Breast epithelium (tissue), 4 donors: ENCODE measurements around the gene EIF3L. TPM values are rescaled to one million over a fixed set of nuclear protein-coding genes. Genes with fewer than 3 reads are reported as not detected.
A peak's percentile ranks its signal among the peaks of the same experiment; 100 is the strongest.

Source experiments
- DNase-seq, 2 donors: peaks; one replicate each; pipeline ENCODE4 v3.0.0-alpha.2; 2019; ENCODE audit warnings: low spot score in 2 of 2
- H3K27ac ChIP-seq, 2 donors: fragments of 200-600 bp; sonication (generic) in 1 of 2; one replicate each; pipeline ENCODE4 v1.5.1; 2016 to 2019; ENCODE audit warnings: mild to moderate bottlenecking in 1 of 2
- H3K27me3 ChIP-seq, 2 donors: fragments of 200-600 bp; sonication (generic) in 1 of 2; one replicate each; pipeline versions ENCODE4 v1.5.1 to v1.6.0; 2017 to 2019; ENCODE audit warnings: control low read depth in 1 of 2, mild to moderate bottlenecking in 1 of 2
- H3K36me3 ChIP-seq: fragments of 200-600 bp; one replicate; pipeline ENCODE4 v1.5.1; 2019
- H3K4me1 ChIP-seq, 2 donors: fragments of 200-600 bp; sonication (generic); one replicate each; pipeline ENCODE4 v1.5.1; 2016 to 2019; ENCODE audit warnings: control low read depth in 1 of 2
- H3K4me3 ChIP-seq, 3 donors: fragments of 200-600 bp; sonication (generic); 1 replicate in 2 of 3; 2 replicates in 1 of 3; pipeline ENCODE4 v1.5.1; 2016 to 2019; ENCODE audit warnings: mild to moderate bottlenecking in 3 of 3, moderate library complexity in 2 of 3
- H3K9me3 ChIP-seq, 2 donors: fragments of 200-600 bp; sonication (generic) in 1 of 2; one replicate each; pipeline ENCODE4 v1.5.1; 2016 to 2019; ENCODE audit warnings: control low read depth in 1 of 2
- POLR2A ChIP-seq: fragments of 450-650 bp; IDR thresholded peaks from one replicate; pipeline ENCODE4 v1.6.1; 2016; ENCODE audit warnings: antibody characterized with exemption, mild to moderate bottlenecking, moderate library complexity
- POLR2AphosphoS5 ChIP-seq, 3 donors: sonication (generic); formaldehyde crosslinking; IDR thresholded peaks; one replicate each; pipeline ENCODE4 v1.6.1; 2017; ENCODE audit warnings: antibody characterized with exemption in 3 of 3
- intact Hi-C: fragments of 100-400 bp; cut with DNase I; formaldehyde crosslinking; loops from one replicate; pipeline ENCODE4 v1.15.1; 2023; ENCODE audit warnings: low total_unique reads
- total RNA-seq, 3 donors: library from RNA; depleted of rRNA; stranded (reverse); fragments of >200 nt; gene quantifications; one replicate each; pipeline ENCODE4 v1.1.0, GENCODE V29; 2016
- TF ChIP-seq, protein P1 (sequence below), 3 donors: fragments of 450-650 bp; IDR thresholded peaks; one replicate each; pipeline ENCODE4 v1.5.1; 2016 to 2017; ENCODE audit warnings: antibody characterized with exemption in 3 of 3, mild to moderate bottlenecking in 3 of 3, moderate library complexity in 3 of 3

EIF3L gene
- total RNA-seq, 3 donors from 2014 or later = 471 to 569 (median 490) TPM

GRCh38 chr22:37811867-37812266 lies 37.4 kb upstream of the EIF3L start:
- intact Hi-C loops = no loop called here
- TF ChIP-seq POLR2AphosphoS5 (IDR thresholded peaks at IDR 0.05) (no peak), POLR2A (no peak)

DNA sequence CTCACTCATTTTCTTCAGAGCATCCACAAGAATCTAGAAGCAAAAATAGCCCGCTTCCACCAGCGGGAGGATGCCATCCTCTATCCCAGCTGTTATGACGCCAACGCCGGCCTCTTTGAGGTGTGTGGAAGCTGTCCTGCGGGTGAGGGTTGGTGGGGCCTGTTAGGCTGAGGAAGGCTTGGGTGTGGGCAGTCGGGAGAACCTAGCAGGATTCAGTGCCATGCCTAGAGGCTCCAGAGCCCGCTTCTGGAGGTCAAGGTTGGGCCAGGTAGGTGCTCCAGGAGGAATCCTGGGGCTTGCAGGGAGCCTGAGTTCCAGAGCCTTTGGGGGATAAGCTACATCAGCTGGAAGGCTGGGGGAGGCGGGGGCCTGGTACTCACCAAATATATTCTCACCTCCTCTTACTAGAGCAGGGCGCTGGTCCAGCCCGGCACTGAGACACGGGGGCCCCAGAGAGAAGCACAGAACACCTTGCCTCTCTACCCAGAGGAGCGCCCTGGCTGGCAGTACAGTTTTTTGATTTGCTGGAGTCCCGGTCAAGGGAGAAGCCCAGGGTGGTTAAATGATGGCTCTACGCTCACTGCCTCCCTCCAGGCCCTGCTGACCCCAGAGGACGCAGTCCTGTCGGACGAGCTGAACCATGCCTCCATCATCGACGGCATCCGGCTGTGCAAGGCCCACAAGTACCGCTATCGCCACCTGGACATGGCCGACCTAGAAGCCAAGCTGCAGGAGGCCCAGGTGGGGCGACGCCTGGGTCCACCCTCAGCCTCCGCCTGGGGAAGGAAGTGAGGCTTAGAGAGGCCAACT lies 36.1 kb upstream of the EIF3L start:
- Histone ChIP-seq H3K36me3 (no peaks in the 10 kb centered on the region), H3K4me3 (no peak overlapping the region), H3K27me3 (no peaks in the 10 kb centered on the region), H3K27ac (no peak overlapping the region), H3K4me1 (peaks cover 0 to 4% of the 10 kb centered on the region in 2 donors), H3K9me3 (no peaks in the 10 kb centered on the region)
- DNase-seq = no peak
- TF ChIP-seq POLR2A (no peak), POLR2AphosphoS5 (IDR thresholded peaks at IDR 0.05) (no peak)
- TF ChIP-seq, protein P1, sequence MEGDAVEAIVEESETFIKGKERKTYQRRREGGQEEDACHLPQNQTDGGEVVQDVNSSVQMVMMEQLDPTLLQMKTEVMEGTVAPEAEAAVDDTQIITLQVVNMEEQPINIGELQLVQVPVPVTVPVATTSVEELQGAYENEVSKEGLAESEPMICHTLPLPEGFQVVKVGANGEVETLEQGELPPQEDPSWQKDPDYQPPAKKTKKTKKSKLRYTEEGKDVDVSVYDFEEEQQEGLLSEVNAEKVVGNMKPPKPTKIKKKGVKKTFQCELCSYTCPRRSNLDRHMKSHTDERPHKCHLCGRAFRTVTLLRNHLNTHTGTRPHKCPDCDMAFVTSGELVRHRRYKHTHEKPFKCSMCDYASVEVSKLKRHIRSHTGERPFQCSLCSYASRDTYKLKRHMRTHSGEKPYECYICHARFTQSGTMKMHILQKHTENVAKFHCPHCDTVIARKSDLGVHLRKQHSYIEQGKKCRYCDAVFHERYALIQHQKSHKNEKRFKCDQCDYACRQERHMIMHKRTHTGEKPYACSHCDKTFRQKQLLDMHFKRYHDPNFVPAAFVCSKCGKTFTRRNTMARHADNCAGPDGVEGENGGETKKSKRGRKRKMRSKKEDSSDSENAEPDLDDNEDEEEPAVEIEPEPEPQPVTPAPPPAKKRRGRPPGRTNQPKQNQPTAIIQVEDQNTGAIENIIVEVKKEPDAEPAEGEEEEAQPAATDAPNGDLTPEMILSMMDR (IDR thresholded peaks at IDR 0.05) = no peak
- intact Hi-C loops = no loop called here

More at GRCh38 chr22:37811867-37812266, 37.4 kb upstream of the EIF3L start:
- Histone ChIP-seq H3K27me3 (no peaks in the 10 kb centered on the region), H3K27ac (no peak overlapping the region), H3K36me3 (no peaks in the 10 kb centered on the region), H3K9me3 (no peaks in the 10 kb centered on the region), H3K4me3 (no peak overlapping the region), H3K4me1 (peaks cover 0 to 4% of the 10 kb centered on the region in 2 donors)
- DNase-seq = no peak

DNA sequence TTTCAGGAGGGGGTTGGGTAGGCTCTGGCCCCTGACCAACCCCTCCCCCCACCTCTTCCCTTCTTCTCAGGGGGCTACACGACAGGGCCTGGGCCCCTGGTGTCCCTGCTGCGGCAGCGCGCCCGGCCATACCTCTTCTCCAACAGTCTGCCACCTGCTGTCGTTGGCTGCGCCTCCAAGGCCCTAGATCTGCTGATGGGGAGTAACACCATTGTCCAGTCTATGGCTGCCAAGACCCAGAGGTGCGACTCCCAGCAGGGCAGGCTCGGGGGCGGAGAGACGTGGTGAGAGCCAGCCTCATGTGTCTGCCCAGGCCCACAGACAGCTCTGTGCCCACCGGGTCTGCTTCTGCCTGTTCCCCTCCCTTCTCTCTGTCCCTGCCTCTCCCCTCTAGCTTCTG lies 33.6 kb upstream of the EIF3L start:
- intact Hi-C loops = loop anchor here (1.0 kb wide), 1 partner anchor 154 kb away; no protein-coding TSS in a partner anchor
- Histone ChIP-seq H3K27me3 (no peaks in the 10 kb centered on the region), H3K4me3 (no peak overlapping the region), H3K9me3 (no peaks in the 10 kb centered on the region), H3K36me3 (no peaks in the 10 kb centered on the region), H3K4me1 (peaks cover 0 to 4% of the 10 kb centered on the region in 2 donors), H3K27ac (no peak overlapping the region)
- no peak for DNase-seq
- TF ChIP-seq POLR2A (no peak), POLR2AphosphoS5 (IDR thresholded peaks at IDR 0.05) (no peak)
- TF ChIP-seq, protein P1 (IDR thresholded peaks at IDR 0.05) = no peak

DNA sequence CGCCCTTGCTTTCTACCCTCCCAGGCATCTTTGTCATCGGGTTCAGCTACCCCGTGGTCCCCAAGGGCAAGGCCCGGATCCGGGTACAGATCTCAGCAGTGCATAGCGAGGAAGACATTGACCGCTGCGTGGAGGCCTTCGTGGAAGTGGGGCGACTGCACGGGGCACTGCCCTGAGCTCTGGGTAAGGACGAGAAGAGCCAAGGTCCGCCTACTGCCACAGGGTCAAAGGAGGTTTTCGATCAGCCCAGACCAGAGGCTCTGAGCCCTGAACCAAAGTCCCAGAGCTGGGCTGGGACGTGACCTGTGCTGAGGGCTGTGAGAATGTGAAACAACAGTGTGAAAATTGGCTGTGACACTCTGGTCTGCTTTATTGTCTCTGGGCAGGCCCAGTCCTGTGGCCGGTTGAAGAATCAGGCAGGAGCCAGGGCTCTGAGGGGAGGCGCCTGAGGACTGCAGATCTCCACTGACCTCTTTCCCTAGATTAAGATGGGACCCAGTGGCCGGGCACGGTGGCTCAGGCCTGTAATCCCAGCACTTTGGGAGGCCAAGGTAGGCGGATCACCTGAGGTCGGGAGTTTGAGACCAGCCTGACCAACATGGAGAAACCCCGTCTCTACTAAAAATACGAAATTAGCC lies 32.6 kb upstream of the EIF3L start:
- Histone ChIP-seq H3K4me3 (no peak overlapping the region), H3K27me3 (no peaks in the 10 kb centered on the region), H3K4me1 (peaks cover 0 to 4% of the 10 kb centered on the region in 2 donors), H3K9me3 (no peaks in the 10 kb centered on the region), H3K27ac (no peak overlapping the region), H3K36me3 (no peaks in the 10 kb centered on the region)
- no peak for TF ChIP-seq POLR2AphosphoS5 (IDR thresholded peaks at IDR 0.05)
- no peak for TF ChIP-seq POLR2A
- TF ChIP-seq, protein P1 (IDR thresholded peaks at IDR 0.05) = no peak
- DNase-seq = no peak
- intact Hi-C loops = no loop called here

DNA sequence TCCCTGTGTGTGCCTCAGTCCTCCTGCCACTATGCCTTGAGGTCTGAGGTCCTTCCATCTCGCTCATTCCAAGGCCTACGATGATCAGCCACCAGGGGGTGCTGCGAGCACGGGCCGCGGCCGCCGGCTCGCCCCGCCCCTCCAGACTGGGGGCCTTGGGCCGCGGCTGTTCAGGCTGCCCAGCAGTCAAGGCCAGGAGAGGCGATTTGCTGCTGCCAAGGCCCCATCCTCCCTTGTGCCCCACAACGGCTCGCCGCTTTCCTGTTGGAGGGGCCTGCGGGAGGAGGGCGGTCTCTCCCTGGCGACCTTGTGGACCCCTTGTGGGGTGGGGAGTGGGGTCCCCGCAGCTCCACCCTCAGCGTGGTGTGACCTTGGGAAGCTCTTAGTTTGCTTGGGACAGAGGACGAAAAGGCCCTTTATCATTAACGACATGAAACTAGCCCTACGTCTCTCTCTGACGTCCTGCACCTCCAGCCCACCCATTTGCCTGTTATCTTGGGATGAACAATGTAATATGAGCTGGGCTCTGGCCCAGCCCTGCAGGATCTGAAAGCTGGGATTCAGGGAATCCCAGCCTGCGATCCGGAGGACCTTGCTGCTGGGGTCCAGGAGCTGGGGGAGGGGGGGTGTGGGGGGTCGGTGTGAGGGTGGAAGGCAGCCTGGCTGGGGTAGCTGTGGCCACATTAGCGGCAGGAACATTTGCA lies 31.4 kb upstream of the EIF3L start:
- Histone ChIP-seq H3K9me3 (no peaks in the 10 kb centered on the region), H3K27me3 (peaks cover 0 to 4% of the 10 kb centered on the region in 2 donors), H3K27ac (no peak overlapping the region), H3K36me3 (no peaks in the 10 kb centered on the region), H3K4me1 (peaks cover 0 to 4% of the 10 kb centered on the region in 2 donors), H3K4me3 (peak overlapping the region; percentile 32 to 65 (median 48))
- intact Hi-C loops = no loop called here
- no peak for TF ChIP-seq POLR2A
- TF ChIP-seq, protein P1 (IDR thresholded peaks at IDR 0.05) = peak; percentile 90 to 95 (median 94)
- peak in 2 of 3 donors; percentile 15 to 39 for TF ChIP-seq POLR2AphosphoS5 (IDR thresholded peaks at IDR 0.05)
- DNase-seq = peak; percentile 71 to 84
